RWPE2 (cell line): ENCODE data around the gene ECSIT.
"Not testable (repeated sequence)": the region's sequence is repeated elsewhere in the genome, so short reads cannot be mapped to it uniquely, and the experiment has no call there.

Source experiments
- ATAC-seq: fragments of 200-7000 bp; cut with Tn5 transposase; 3 replicates; pipeline ENCODE4 v1.9.1; 2021; ENCODE audit warnings: low read depth
- DNase-seq: peaks from one replicate; pipeline ENCODE4 v3.0.0-alpha.2; 2020; ENCODE audit warnings: low spot score
- H3K27ac ChIP-seq: fragments of 450-650 bp; 2 replicates; pipeline ENCODE4 v1.5.1; 2017; ENCODE audit warnings: mild to moderate bottlenecking; ENCODE audit not compliant: poor library complexity, severe bottlenecking
- H3K27me3 ChIP-seq: fragments of 250-450 bp; sonication (Bioruptor Pico); 2 replicates; pipeline ENCODE4 v1.5.1; 2021; ENCODE audit warnings: mild to moderate bottlenecking, moderate library complexity; ENCODE audit not compliant: insufficient read depth, poor library complexity, severe bottlenecking
- H3K36me3 ChIP-seq: fragments of 250-450 bp; sonication (Bioruptor Pico); 2 replicates; pipeline ENCODE4 v1.5.1; 2020; ENCODE audit warnings: low read depth, mild to moderate bottlenecking, moderate library complexity
- H3K4me1 ChIP-seq: fragments of 250-450 bp; sonication (Bioruptor Pico); 2 replicates; pipeline ENCODE4 v1.5.1; 2021; ENCODE audit warnings: mild to moderate bottlenecking, moderate library complexity; ENCODE audit not compliant: insufficient read depth, poor library complexity, severe bottlenecking
- H3K4me3 ChIP-seq: fragments of 250-450 bp; sonication (Bioruptor Pico); 2 replicates; pipeline ENCODE4 v1.5.1; 2021; ENCODE audit warnings: mild to moderate bottlenecking, moderate library complexity; ENCODE audit not compliant: severe bottlenecking
- H3K9me3 ChIP-seq: fragments of 250-450 bp; sonication (Bioruptor Pico); 2 replicates; pipeline ENCODE4 v1.5.1; 2021; ENCODE audit warnings: mild to moderate bottlenecking, moderate library complexity; ENCODE audit not compliant: severe bottlenecking
- TF ChIP-seq, protein P1 (sequence below): fragments of 450-650 bp; IDR thresholded peaks from one replicate; pipeline ENCODE4 v1.5.1; 2017; ENCODE audit warnings: mild to moderate bottlenecking, moderate library complexity; ENCODE audit not compliant: poor library complexity, severe bottlenecking

The ECSIT gene

GRCh38 chr19:11473725-11474124, 55.2 kb downstream of the ECSIT start:
- H3K4me1 ChIP-seq: no peaks in the 10 kb centered on the region
- H3K27me3 ChIP-seq: no peaks in the 10 kb centered on the region
- TF ChIP-seq, protein P1, sequence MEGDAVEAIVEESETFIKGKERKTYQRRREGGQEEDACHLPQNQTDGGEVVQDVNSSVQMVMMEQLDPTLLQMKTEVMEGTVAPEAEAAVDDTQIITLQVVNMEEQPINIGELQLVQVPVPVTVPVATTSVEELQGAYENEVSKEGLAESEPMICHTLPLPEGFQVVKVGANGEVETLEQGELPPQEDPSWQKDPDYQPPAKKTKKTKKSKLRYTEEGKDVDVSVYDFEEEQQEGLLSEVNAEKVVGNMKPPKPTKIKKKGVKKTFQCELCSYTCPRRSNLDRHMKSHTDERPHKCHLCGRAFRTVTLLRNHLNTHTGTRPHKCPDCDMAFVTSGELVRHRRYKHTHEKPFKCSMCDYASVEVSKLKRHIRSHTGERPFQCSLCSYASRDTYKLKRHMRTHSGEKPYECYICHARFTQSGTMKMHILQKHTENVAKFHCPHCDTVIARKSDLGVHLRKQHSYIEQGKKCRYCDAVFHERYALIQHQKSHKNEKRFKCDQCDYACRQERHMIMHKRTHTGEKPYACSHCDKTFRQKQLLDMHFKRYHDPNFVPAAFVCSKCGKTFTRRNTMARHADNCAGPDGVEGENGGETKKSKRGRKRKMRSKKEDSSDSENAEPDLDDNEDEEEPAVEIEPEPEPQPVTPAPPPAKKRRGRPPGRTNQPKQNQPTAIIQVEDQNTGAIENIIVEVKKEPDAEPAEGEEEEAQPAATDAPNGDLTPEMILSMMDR: no peak
- H3K4me3 ChIP-seq: no peak overlapping the region
- H3K27ac ChIP-seq: no peak overlapping the region
- no peaks in the 10 kb centered on the region for H3K9me3 ChIP-seq
- ATAC-seq (no peak), DNase-seq (no peak)
- H3K36me3 ChIP-seq: no peaks in the 10 kb centered on the region

DNA sequence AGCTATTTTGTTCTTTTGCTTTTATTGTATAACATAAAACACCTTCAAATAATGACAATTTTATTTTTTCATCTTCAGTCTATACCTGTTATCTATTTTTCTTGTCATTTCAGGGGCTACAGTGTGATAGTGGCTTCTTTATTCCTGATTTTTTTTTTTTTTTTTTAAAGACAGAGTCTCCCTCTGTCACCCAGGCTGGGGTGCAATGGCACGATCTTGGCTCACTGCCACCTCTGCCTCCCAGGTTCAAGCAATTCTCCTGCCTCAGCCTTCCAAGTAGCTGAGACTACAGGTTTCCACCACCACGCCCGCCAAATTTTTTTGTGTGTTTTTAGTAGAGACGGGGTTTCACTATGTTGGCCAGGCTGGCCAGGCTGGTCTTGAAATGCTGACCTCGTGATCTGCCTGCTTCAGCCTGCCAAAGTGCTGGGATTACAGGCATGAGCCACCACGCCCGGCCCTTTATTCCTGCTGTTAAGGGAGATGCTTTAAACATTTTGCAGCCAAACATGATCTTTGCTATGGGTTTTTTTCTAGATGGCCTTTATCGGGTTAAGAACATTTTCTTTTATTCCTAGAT, 60.6 kb downstream of the ECSIT start:
- not testable (repeated sequence) for H3K9me3 ChIP-seq, H3K27ac ChIP-seq, DNase-seq, H3K36me3 ChIP-seq, ATAC-seq, H3K27me3 ChIP-seq, H3K4me3 ChIP-seq, H3K4me1 ChIP-seq

GRCh38 chr19:11465600-11465999, 63.3 kb downstream of the ECSIT start:
- ATAC-seq: no peak
- Histone ChIP-seq H3K9me3 (no peaks in the 10 kb centered on the region), H3K36me3 (no peaks in the 10 kb centered on the region), H3K27ac (no peak overlapping the region), H3K4me3 (no peak overlapping the region), H3K4me1 (no peaks in the 10 kb centered on the region), H3K27me3 (no peaks in the 10 kb centered on the region)
- TF ChIP-seq, protein P1: no peak
- no peak for DNase-seq

- Histone ChIP-seq H3K4me1 (no peaks in the 10 kb centered on the region), H3K27ac (no peak overlapping the region), H3K36me3 (no peaks in the 10 kb centered on the region), H3K9me3 (no peaks in the 10 kb centered on the region), H3K27me3 (no peaks in the 10 kb centered on the region), H3K4me3 (no peak overlapping the region)
- DNase-seq: no peak
- no peak for ATAC-seq
- TF ChIP-seq, protein P1: no peak
These were observed 64.3 kb downstream of the ECSIT start for GRCh38 chr19:11464333-11465265.

- ATAC-seq (no peak), DNase-seq (no peak)
- Histone ChIP-seq H3K36me3 (no peaks in the 10 kb centered on the region), H3K9me3 (no peaks in the 10 kb centered on the region), H3K4me3 (no peak overlapping the region), H3K4me1 (no peaks in the 10 kb centered on the region), H3K27me3 (no peaks in the 10 kb centered on the region), H3K27ac (no peak overlapping the region)
- TF ChIP-seq, protein P1: no peak
These were observed 65.5 kb downstream of the ECSIT start for GRCh38 chr19:11463391-11463790.
